ENCODE measurements around the gene MN1.
"Not testable (repeated sequence)": the region's sequence is repeated elsewhere in the genome, so short reads cannot be mapped to it uniquely, and the experiment has no call there.

Gene MN1

GRCh38 chr22:27751277-27752070, 50.1 kb downstream of the MN1 start:
- Histone ChIP-seq H3K27ac (peak overlapping the region in 2 of 21 experiments; percentile 30 to 37), H3K4me3 (no peak overlapping the region)

DNA sequence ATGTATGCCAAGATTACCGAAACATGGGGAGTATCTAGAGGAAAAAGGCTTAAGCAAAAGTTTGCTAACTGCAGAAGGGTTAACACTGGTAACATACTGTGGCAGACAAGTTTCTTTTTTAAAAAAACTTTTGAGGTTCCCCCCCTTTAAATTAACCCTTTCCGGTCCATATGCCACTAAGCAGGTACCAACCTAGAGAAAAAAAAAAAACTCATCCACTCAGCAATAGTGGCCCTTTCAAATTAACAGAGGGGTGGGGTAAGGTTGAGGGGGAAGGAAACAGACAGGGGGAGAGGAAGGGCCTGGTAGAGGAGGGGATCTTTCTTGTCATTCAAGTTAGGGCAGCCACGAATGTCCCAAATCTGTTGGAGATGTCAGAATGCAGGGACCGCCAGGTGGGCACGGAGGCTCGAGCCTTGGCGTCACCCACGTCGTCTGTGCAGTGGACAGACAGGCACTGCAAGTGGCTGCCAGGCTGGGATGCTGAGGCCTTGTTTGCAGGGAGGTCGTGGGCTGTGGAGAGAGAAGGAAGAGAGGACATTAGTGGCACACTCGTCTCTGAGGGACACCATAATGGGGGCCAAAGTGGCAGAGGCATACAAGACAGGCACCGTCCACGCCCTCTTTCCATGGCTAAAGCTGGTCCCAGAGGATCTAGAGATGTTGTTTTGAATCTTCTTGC, 50.8 kb downstream of the MN1 start:
- Histone ChIP-seq H3K27ac (no peak overlapping the region), H3K4me3 (no peak overlapping the region)

DNA sequence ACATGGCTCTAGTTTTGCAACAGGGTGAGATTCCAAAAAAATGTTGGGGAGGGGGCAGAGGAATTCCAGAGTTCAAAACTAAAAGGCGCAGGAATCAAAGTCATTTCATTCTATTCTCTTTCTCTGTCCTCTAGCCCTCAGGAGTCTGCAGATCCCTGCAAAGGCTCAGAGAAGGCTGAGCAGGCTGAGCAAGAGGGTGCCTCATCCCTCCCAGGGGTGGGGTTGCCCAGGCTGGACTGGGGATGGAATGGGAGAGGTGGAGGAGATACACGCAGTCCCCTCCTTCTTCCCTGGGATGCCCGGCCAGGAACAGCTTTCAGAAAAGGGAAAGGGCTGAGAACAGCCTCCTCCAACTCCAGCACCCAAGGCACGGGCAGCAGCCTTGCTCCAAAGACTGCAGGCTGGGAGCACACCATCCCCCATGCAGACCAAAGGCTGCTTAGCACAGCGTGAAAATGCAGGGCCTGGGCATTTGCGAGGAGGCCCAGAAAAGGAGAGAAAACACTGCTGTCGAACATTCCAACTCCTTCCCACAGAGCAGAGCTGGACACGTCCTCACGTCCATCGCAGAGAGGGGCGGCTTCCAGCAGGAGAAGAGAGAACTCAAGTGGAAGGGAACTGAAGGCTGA, 51.8 kb downstream of the MN1 start:
- Histone ChIP-seq H3K27ac (peak overlapping the region in 6 of 21 experiments; percentile 37 to 77 (median 52)), H3K4me3 (no peak overlapping the region)

GRCh38 chr22:27748751-27749191, 52.8 kb downstream of the MN1 start:
- no peak overlapping the region for H3K4me3 ChIP-seq
- H3K27ac ChIP-seq, result peak overlapping the region in 11 of 21 experiments; percentile 13 to 77 (median 39)

DNA sequence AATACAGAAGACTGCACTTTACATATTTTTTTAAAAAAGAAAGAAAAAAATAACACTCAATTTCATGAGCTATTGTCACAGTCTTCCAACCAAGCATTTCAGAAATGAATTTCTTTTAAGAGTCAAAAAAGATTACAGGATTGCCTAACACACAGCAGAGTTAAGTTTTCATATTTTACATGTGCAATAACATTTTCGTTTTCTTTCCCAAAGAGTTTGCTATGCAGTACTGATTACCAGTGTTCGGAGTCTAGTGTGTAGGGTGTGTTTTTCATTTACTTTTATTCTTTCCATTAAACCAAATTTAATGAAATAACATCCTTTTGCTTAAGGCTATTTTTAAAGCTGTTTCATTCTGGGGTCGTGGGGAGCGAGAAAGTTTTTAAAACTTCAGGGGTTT, 53.2 kb downstream of the MN1 start:
- no peak overlapping the region for H3K4me3 ChIP-seq
- H3K27ac ChIP-seq, result peak overlapping the region in 3 of 21 experiments; percentile 1 to 77 (median 39)

- Histone ChIP-seq H3K27ac (peak overlapping the region in 3 of 21 experiments; percentile 24 to 77 (median 49)), H3K4me3 (no peak overlapping the region)
Observed at GRCh38 chr22:27747396-27748221, 53.9 kb downstream of the MN1 start.

GRCh38 chr22:27746918-27747317, 54.6 kb downstream of the MN1 start:
- Histone ChIP-seq H3K4me3 (no peak overlapping the region), H3K27ac (peak overlapping the region in 2 of 21 experiments; percentile 49 to 77)

DNA sequence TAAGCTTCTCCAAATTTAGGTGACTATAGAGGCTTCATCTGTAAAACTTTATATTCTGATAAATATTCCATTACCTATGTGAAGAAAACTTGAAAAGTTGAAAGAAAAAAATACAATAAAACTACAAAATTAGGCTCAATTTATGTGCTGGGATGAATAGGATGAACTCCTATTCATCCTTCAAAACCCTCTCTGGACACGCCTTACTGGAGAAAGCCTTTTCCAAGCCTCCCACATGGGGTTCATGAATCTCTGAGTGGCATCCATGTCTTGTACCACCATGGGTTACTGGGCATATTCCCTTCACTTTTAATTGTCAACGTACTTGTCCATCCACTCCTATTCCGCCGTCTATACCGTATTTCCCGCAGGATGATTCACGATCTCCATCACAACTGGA, 55.7 kb downstream of the MN1 start:
- Histone ChIP-seq H3K27ac (no peak overlapping the region), H3K4me3 (no peak overlapping the region)

- H3K4me3 ChIP-seq, result no peak overlapping the region
- no peak overlapping the region for H3K27ac ChIP-seq
Observed at GRCh38 chr22:27745154-27745553, 56.4 kb downstream of the MN1 start.

GRCh38 chr22:27744078-27744477, 57.5 kb downstream of the MN1 start:
- not testable (repeated sequence) for H3K4me3 ChIP-seq

DNA sequence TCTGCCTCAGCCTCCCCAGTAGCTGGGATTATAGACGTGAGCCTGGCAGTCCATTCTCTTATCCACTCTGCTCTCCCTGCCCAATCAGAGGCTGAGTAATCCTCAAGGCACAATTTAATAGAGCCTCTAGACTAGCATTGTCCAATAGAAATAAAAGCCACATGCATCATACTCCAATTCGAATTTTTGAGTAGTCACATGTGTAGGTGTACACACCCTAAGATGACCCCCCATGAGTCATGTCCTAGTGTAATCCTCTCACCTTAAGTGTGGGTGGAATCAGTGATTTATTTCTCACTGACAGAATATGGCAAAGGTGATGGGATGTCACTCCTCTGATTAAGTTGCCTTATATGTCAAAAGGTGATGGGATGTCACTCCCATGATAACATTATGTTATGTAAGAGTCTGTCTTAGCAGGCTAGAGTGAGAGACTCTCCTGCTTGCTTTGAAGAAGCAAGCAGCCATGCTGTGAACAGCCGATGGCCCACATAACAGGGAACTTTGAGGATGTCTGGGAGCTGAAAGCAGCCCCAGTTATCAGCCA, 61.3 kb downstream of the MN1 start:
- Histone ChIP-seq H3K4me3 (no peak overlapping the region), H3K27ac (no peak overlapping the region)

More at GRCh38 chr22:27744078-27744477, 57.5 kb downstream of the MN1 start:
- not testable (repeated sequence) for H3K27ac ChIP-seq

GRCh38 chr22:27737521-27737920, 64.0 kb downstream of the MN1 start:
- H3K27ac ChIP-seq, result no peak overlapping the region
- no peak overlapping the region for H3K4me3 ChIP-seq

DNA sequence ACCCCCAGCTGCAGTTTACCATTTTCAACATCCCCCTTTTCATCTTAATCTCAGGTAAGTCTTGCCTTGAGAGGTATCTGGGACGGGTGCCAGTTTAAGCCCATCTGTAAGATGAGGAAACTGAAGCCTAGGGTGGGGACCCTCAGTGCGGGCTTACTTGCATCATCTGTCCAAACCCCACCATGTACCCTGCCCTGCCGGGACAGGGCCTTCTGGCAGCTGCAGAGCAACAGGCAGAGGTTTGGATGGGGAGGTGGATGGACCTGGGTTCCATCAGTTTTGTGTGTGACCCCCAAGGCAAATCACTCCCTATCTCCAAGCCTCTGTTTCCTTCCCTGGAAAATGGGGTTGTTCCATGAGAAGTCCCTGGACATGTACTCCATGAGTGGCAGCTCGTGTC, 67.5 kb downstream of the MN1 start:
- H3K4me3 ChIP-seq, result no peak overlapping the region

GRCh38 chr22:27732841-27733240, 68.7 kb downstream of the MN1 start:
- Histone ChIP-seq H3K27ac (no peak overlapping the region), H3K4me3 (no peak overlapping the region)

More for the DNA sequence above, 67.5 kb downstream of the MN1 start:
- no peak overlapping the region for H3K27ac ChIP-seq

DNA sequence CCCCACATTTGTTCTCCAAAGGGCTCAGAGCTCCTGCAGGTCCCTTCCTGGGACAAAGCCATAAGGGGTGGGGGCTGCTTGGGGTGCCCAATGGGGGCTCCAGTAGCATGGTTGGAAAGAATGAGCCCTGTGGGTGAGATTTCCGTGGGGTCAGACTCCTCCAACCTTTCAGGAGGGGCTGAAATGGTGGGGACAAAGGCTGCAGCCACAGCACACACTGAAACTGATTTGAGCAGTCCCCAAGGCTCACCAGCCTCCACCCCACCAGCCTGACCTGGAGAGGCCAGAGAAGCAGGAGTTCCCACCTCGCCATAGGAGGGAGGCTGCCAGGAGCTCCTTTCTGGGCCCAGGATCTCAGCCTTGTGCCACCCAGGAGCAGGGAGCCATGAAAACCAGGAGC, 69.2 kb downstream of the MN1 start:
- H3K27ac ChIP-seq, result no peak overlapping the region
- no peak overlapping the region for H3K4me3 ChIP-seq

DNA sequence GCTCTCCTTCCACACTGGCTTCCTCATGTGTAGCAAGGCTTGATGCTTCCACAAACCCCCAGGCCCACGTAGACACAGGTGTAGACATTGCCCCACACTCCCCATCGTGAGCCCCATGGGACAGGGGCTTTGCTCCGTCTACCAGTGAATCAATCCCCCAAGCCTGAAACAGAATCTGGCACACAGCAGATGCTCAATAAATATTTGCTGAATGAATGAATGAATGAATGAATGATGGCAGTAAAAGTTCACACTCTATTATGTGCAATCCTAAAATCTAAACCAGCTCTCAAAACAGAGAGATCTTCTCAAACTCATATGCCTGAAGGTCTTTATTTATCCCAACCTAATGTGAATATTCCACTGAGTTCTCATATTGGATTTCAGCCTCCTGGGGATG, 69.9 kb downstream of the MN1 start:
- Histone ChIP-seq H3K4me3 (no peak overlapping the region), H3K27ac (no peak overlapping the region)

GRCh38 chr22:27730641-27731433, 70.7 kb downstream of the MN1 start:
- Histone ChIP-seq H3K4me3 (no peak overlapping the region), H3K27ac (no peak overlapping the region)

GRCh38 chr22:27729246-27729645, 72.3 kb downstream of the MN1 start:
- Histone ChIP-seq H3K4me3 (no peak overlapping the region), H3K27ac (peak overlapping the region in 1 of 21 experiments; percentile 25)

All from skin epidermis (tissue), 12 donors.